B cell (primary cell): ENCODE results near the gene IL17A.

Experiments
- EZH2 ChIP-seq: IDR thresholded peaks from 2 replicates; pipeline ENCODE4 v1.6.1; 2012; ENCODE audit warnings: borderline replicate concordance, low read depth, mild to moderate bottlenecking, moderate library complexity, low read length; ENCODE audit not compliant: insufficient read depth, poor library complexity, severe bottlenecking
- TF ChIP-seq, protein P1 (sequence below): fragments of 200-600 bp; IDR thresholded peaks from one replicate; pipeline ENCODE4 v1.8.0; 2022; ENCODE audit warnings: antibody characterized with exemption, mild to moderate bottlenecking

DNA sequence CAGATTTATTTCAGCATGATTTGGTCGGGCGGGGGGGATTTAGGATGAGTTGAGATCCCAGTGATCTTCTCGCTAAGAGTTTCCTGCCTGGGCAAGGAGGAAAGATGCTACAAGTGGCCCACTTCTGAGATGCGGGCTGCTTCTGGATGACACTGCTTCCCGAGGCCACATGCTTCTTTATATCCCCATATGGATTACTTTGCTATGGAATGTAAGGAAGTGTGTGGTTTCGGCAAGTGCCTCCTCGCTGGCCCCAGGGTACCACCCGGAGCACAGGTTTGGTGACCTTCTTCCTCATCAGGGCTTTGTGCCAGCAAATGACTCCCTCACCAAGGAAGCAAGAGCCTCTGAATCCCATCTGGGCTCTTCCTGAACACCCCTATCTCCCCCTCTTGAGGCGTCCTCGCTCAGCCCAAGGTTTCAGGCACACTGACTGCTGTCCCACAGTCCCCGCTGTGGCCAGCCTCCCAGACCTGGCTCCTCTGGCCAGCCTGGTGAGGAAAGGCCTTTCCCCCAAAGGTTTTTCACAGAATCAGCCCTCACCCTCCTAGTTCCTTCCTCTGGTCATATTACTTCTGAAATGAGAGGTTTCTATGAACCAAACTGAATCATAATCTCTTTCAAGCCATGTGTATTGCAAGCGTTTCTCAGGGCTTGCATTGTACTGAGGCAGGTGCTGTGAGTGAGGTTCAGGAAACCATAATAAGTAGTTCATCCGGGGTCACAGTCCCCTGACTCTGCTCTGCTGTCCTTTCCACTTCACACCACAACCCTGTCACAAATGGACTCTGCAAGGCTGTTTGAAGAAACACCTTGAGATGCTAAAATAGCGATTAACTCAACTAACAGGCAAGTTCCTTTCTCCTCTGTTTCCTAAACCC, 41.7 kb upstream of the IL17A start:
- TF ChIP-seq, protein P1, sequence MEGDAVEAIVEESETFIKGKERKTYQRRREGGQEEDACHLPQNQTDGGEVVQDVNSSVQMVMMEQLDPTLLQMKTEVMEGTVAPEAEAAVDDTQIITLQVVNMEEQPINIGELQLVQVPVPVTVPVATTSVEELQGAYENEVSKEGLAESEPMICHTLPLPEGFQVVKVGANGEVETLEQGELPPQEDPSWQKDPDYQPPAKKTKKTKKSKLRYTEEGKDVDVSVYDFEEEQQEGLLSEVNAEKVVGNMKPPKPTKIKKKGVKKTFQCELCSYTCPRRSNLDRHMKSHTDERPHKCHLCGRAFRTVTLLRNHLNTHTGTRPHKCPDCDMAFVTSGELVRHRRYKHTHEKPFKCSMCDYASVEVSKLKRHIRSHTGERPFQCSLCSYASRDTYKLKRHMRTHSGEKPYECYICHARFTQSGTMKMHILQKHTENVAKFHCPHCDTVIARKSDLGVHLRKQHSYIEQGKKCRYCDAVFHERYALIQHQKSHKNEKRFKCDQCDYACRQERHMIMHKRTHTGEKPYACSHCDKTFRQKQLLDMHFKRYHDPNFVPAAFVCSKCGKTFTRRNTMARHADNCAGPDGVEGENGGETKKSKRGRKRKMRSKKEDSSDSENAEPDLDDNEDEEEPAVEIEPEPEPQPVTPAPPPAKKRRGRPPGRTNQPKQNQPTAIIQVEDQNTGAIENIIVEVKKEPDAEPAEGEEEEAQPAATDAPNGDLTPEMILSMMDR: no peak
- TF ChIP-seq EZH2: no peak
